Mesenchymal stem cell (in vitro differentiated cells and primary cell): ENCODE data around the gene KRTAP4-9.
"Not testable (repeated sequence)": the region's sequence is repeated elsewhere in the genome, so short reads cannot be mapped to it uniquely, and the experiment has no call there.

ENCODE experiments used
- DNase-seq: peaks from one replicate; pipeline ENCODE4 v3.0.0-alpha.2; 2013
- H2AFZ ChIP-seq: one replicate; pipeline ENCODE4 v1.6.1; 2013; ENCODE audit warnings: low read depth, mild to moderate bottlenecking, control low read depth, inconsistent platforms, low read length, moderate library complexity
- H2AK5ac ChIP-seq: 2 replicates; pipeline ENCODE4 v1.6.1; 2013; ENCODE audit warnings: low read length, moderate library complexity, mild to moderate bottlenecking, inconsistent platforms; ENCODE audit not compliant: severe bottlenecking
- H2BK120ac ChIP-seq: one replicate; pipeline ENCODE4 v1.6.1; 2013; ENCODE audit warnings: low read depth, mild to moderate bottlenecking, inconsistent platforms, low read length, moderate library complexity
- H2BK12ac ChIP-seq, 2 experiments: one replicate each; pipeline ENCODE4 v1.6.1; 2013; ENCODE audit warnings: inconsistent platforms in 2 of 2, low read length in 2 of 2, mild to moderate bottlenecking in 2 of 2, moderate library complexity in 2 of 2, control low read depth in 1 of 2
- H2BK15ac ChIP-seq: one replicate; pipeline ENCODE4 v1.6.1; 2013; ENCODE audit warnings: mild to moderate bottlenecking, low read depth, inconsistent platforms; ENCODE audit not compliant: poor library complexity, severe bottlenecking
- H2BK5ac ChIP-seq: 2 replicates; pipeline ENCODE4 v1.6.1; 2013; ENCODE audit warnings: low read depth, mild to moderate bottlenecking, low read length, control low read depth, inconsistent platforms; ENCODE audit not compliant: poor library complexity, severe bottlenecking
- H3K14ac ChIP-seq, 2 experiments: one replicate each; pipeline ENCODE4 v1.6.1; 2013; ENCODE audit warnings: inconsistent platforms in 2 of 2, low read length in 2 of 2, control low read depth in 1 of 2, mild to moderate bottlenecking in 1 of 2, moderate library complexity in 1 of 2
- H3K18ac ChIP-seq, 2 experiments: one replicate each; pipeline ENCODE4 v1.6.1; 2013; ENCODE audit warnings: inconsistent platforms in 2 of 2, low read length in 2 of 2, control low read depth in 1 of 2, low read depth in 1 of 2, mild to moderate bottlenecking in 1 of 2
- H3K23ac ChIP-seq, 2 experiments: one replicate each; pipeline ENCODE4 v1.6.1; 2013; ENCODE audit warnings: inconsistent platforms in 2 of 2, low read length in 2 of 2, mild to moderate bottlenecking in 2 of 2, moderate library complexity in 2 of 2, control low read depth in 1 of 2
- H3K27ac ChIP-seq: 2 replicates; pipeline ENCODE4 v1.5.1; 2013; ENCODE audit warnings: mild to moderate bottlenecking, moderate library complexity, low read length, control low read depth, inconsistent platforms; ENCODE audit not compliant: poor library complexity, severe bottlenecking
- H3K27me3 ChIP-seq, 2 experiments: 2 replicates each; pipeline versions ENCODE4 v1.6.1 to v1.7.0; 2013; ENCODE audit warnings: low read length in 2 of 2, mild to moderate bottlenecking in 2 of 2, moderate library complexity in 2 of 2, control low read depth in 1 of 2, inconsistent platforms in 1 of 2; ENCODE audit not compliant: control insufficient read depth in 1 of 2, insufficient read depth in 1 of 2
- H3K36me3 ChIP-seq, 2 experiments: 2 replicates each; pipeline versions ENCODE4 v1.6.1 to v1.7.0; 2013; ENCODE audit warnings: low read length in 2 of 2, control low read depth in 1 of 2, inconsistent platforms in 1 of 2, low read depth in 1 of 2, mild to moderate bottlenecking in 1 of 2; ENCODE audit not compliant: insufficient read depth in 2 of 2, control insufficient read depth in 1 of 2
- H3K4ac ChIP-seq, 2 experiments: one replicate each; pipeline ENCODE4 v1.6.1; 2013; ENCODE audit warnings: inconsistent platforms in 2 of 2, low read length in 2 of 2, mild to moderate bottlenecking in 2 of 2, moderate library complexity in 2 of 2, control low read depth in 1 of 2, low read depth in 1 of 2
- H3K4me1 ChIP-seq: 2 replicates; pipeline ENCODE4 v1.6.1; 2013; ENCODE audit warnings: low read depth, low read length, control low read depth; ENCODE audit not compliant: control insufficient read depth, insufficient read depth
- H3K4me2 ChIP-seq: 2 replicates; pipeline ENCODE4 v1.6.1; 2013; ENCODE audit warnings: low read length, mild to moderate bottlenecking, inconsistent platforms; ENCODE audit not compliant: poor library complexity, severe bottlenecking
- H3K4me3 ChIP-seq, 2 experiments: 2 replicates each; pipeline versions ENCODE4 v1.5.1 to v1.7.0; 2013; ENCODE audit warnings: low read length in 2 of 2, mild to moderate bottlenecking in 2 of 2, control low read depth in 1 of 2, low read depth in 1 of 2; ENCODE audit not compliant: insufficient read depth in 1 of 2
- H3K79me1 ChIP-seq: replicated peaks from 2 replicates; pipeline ENCODE4 v1.6.1; 2013; ENCODE audit warnings: mild to moderate bottlenecking, control low read depth, low read length, inconsistent platforms; ENCODE audit not compliant: poor library complexity, severe bottlenecking
- H3K9ac ChIP-seq: 2 replicates; pipeline ENCODE4 v1.7.0; 2013; ENCODE audit warnings: mild to moderate bottlenecking, low read length, moderate library complexity
- H3K9me3 ChIP-seq: 2 replicates; pipeline ENCODE4 v1.7.0; 2013; ENCODE audit warnings: mild to moderate bottlenecking, low read length; ENCODE audit not compliant: control insufficient read depth
- H4K8ac ChIP-seq: one replicate; pipeline ENCODE4 v1.6.1; 2013; ENCODE audit warnings: inconsistent platforms, mild to moderate bottlenecking, low read length, moderate library complexity
- H4K91ac ChIP-seq: one replicate; pipeline ENCODE4 v1.6.1; 2013; ENCODE audit warnings: mild to moderate bottlenecking, low read length, inconsistent platforms
- WGBS: methylation state at CpG from one replicate; pipeline ENCODE4 v1.1.7; 2013; ENCODE audit warnings: mixed read lengths; 5-methylcytosine and 5-hydroxymethylcytosine counted together

KRTAP4-9 gene

DNA sequence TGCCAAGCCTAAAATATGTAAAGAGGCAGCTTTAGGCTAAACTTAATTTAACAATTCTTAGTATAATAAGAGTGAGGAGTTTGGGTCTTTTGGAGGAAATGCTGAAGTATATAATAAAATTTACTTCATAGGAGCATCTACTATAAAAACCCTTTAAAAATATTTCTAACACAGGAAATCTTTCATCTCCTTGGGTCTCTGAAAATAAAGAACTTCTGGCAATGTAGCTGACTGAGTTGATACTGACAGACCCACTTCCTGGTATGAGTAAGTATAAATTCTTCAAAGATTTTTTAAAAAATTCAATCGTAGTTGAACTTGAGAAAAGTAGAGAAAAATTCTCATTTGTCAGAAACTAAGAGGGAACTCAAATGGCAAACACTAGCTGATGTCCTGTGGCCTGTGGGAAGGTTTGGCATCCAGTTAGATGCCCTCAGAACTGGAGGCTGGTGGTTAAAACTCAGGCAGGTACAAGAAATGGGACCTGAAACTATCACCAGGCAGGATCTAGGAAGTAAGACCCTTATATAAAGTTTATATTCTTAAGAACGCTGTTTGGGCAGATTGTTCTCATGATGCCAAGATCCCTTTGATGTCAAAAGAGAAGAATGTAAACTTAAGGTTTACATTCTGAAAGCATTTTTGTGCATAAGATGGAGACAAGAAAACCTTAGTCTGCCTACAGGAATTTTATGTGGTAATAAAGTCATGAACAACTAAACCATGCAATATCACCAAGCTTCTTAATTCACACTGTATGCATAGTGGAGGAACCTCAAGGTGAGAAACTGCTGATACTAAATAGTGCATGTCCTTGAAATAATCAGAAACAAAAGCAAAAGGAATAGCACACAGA, 28.9 kb downstream of the KRTAP4-9 start:
- H3K4me2 ChIP-seq = no peak overlapping the region
- no peak overlapping the region for H2BK5ac ChIP-seq
- no peak overlapping the region for H4K91ac ChIP-seq
- no peak overlapping the region for H3K4ac ChIP-seq
- no peaks in the 10 kb centered on the region for H3K27me3 ChIP-seq
- no peak overlapping the region for H2BK12ac ChIP-seq
- H4K8ac ChIP-seq = no peak overlapping the region
- H3K14ac ChIP-seq = no peak overlapping the region
- DNase-seq = no peak
- no peak overlapping the region for H3K18ac ChIP-seq
- H3K4me1 ChIP-seq = no peaks in the 10 kb centered on the region
- H3K9ac ChIP-seq = no peak overlapping the region
- no peak overlapping the region for H3K27ac ChIP-seq
- no peaks in the 10 kb centered on the region for H3K79me1 ChIP-seq
- H2BK15ac ChIP-seq = no peak overlapping the region
- H3K9me3 ChIP-seq = peaks cover 5% of the 10 kb centered on the region
- H2AK5ac ChIP-seq = no peak overlapping the region
- H3K36me3 ChIP-seq = no peaks in the 10 kb centered on the region
- H3K4me3 ChIP-seq = no peak overlapping the region
- no peak overlapping the region for H3K23ac ChIP-seq
- no peak overlapping the region for H2BK120ac ChIP-seq
- 94% methylated on average over 2 of the region's 2 CpGs for WGBS
- no peak overlapping the region for H2AFZ ChIP-seq

DNA sequence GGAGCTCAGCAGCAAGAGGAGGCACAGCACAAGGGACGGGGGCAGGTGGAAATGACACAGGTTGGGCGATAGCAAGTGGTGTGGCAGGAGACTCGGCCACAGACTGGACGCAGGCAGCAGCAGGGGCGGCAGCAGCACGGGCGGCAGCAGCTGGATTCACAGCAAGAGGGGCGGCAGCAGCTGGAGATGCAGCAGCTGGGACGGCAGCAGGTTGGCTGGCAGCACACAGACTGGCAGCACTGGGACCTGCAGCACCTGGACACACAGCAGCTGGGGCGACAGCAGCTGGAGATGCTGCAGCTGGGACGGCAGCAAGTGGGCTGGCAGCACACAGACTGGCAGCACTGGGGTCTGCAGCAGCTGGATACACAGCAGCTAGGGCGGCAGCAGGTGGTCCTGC, 34.7 kb downstream of the KRTAP4-9 start:
- Histone ChIP-seq H3K9me3 (peaks cover 23% of the 10 kb centered on the region), H2BK15ac (peak overlapping the region; percentile 52), H3K4me3 (peak overlapping the region in 1 of 2 experiments; percentile 39), H2AK5ac (peak overlapping the region; percentile 31), H4K91ac (peak overlapping the region; percentile 18)
- not testable (repeated sequence) for H2BK5ac ChIP-seq, H3K27me3 ChIP-seq, H3K18ac ChIP-seq, DNase-seq, H3K4me1 ChIP-seq, H2AFZ ChIP-seq, H3K23ac ChIP-seq, H3K4me2 ChIP-seq, H3K9ac ChIP-seq, H3K27ac ChIP-seq, H2BK120ac ChIP-seq, H3K14ac ChIP-seq, H4K8ac ChIP-seq, H3K36me3 ChIP-seq, H2BK12ac ChIP-seq, H3K79me1 ChIP-seq, H3K4ac ChIP-seq
- 90% methylated on average over 12 of the region's 12 CpGs for WGBS

DNA sequence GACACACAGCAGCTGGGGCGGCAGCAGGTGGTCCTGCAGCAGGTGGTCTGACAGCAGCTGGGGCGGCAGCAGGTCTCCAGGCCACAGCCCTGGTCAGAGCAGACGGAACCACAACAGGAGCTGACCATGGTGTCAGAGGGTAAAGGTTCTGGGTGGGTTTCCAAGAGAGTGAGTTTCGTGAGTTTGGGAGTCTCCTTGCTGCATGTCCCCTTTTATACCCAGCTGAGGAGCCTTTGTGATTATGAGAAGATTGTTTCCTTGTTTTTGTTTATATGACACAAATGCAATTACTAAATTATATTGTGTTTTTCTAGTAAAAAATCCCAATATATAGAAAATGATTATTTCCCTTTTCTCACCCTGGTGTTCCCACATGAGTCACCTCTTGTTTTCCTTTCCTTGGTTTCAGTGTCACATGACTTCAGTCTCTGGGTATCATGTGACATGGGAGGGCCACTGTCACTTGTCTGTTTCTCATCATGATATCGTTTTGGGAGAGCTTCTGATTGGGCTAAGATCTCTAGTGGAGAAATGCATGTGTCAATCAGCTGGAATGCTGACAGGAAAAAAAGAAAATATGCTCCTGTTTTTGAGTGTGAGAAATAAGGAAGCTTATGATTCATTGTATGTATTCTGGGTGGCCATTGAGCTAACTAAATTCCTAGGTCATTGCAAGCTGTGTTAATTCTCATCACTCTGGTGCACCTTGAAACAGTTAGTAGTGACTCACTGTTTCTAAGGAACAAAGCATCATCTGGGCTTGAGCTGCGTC, 35.4 kb downstream of the KRTAP4-9 start, which contains the start of gene KRTAP4-6:
KRTAP4-6 (minus strand) TSS at position 185 of the 772 bp plus-strand sequence; CDS start at position 128, 57 bp downstream.
- H3K9me3 ChIP-seq = peaks cover 23% of the 10 kb centered on the region
- peak within 1 kb of the TSS in 1 of 2 experiments; percentile 39 for H3K4me3 ChIP-seq
- peak within 1 kb of the TSS; percentile 18 for H4K91ac ChIP-seq
- no peak within 1 kb of the TSS for H2BK12ac ChIP-seq
- H2BK5ac ChIP-seq = peak within 1 kb of the TSS; percentile 92
- H3K4me2 ChIP-seq = no peak within 1 kb of the TSS
- peak within 1 kb of the TSS; percentile 96 for H3K27ac ChIP-seq
- 84% methylated on average over 5 of the region's 6 CpGs for WGBS
- no peak within 1 kb of the TSS for H3K4ac ChIP-seq
- H3K4me1 ChIP-seq = peaks cover 8% of the 10 kb centered on the region
- H2AK5ac ChIP-seq = peak within 1 kb of the TSS; percentile 72
- no peak within 1 kb of the TSS for H3K18ac ChIP-seq
- H3K27me3 ChIP-seq = no peaks in the 10 kb centered on the region
- no peaks in the 10 kb centered on the region for H3K79me1 ChIP-seq
- H2AFZ ChIP-seq = no peak within 1 kb of the TSS
- H2BK15ac ChIP-seq = peak within 1 kb of the TSS; percentile 52
- DNase-seq = peak; percentile 9
- no peak within 1 kb of the TSS for H2BK120ac ChIP-seq
- no peak within 1 kb of the TSS for H3K9ac ChIP-seq
- no peak within 1 kb of the TSS for H4K8ac ChIP-seq
- H3K36me3 ChIP-seq = peaks cover 0 to 6% of the 10 kb centered on the region in 2 experiments
- H3K14ac ChIP-seq = no peak within 1 kb of the TSS
- no peak within 1 kb of the TSS for H3K23ac ChIP-seq

DNA sequence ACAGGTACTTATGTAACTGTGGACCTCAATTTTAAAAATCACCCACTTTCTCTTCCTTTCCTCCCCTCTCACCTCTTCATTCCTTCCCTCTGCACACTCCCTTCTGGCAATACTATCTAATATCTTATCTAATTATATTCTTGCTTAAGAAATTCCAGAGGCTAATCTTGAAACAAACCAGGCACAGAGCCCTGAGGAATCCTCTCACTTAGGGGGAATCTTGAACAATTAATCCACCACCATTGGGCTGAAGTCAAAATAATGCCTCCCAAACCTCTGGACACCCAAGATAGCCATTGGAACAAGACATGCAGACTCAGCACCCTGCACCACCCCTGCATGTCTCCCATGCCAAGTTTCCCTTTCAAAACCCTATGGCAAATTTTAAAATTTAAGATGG, 36.2 kb downstream of the KRTAP4-9 start:
- H3K14ac ChIP-seq = no peak overlapping the region
- H2BK5ac ChIP-seq = peak overlapping the region; percentile 92
- H3K9ac ChIP-seq = no peak overlapping the region
- no peak overlapping the region for H3K4me2 ChIP-seq
- H3K23ac ChIP-seq = no peak overlapping the region
- peak overlapping the region; percentile 87 for H2AK5ac ChIP-seq
- H3K4me3 ChIP-seq = no peak overlapping the region
- peaks cover 23% of the 10 kb centered on the region for H3K9me3 ChIP-seq
- H2BK12ac ChIP-seq = no peak overlapping the region
- H2AFZ ChIP-seq = no peak overlapping the region
- no peak overlapping the region for H4K91ac ChIP-seq
- no peak overlapping the region for H3K18ac ChIP-seq
- no peak overlapping the region for H4K8ac ChIP-seq
- H2BK120ac ChIP-seq = no peak overlapping the region
- no peak overlapping the region for H2BK15ac ChIP-seq
- no peak for DNase-seq
- no peaks in the 10 kb centered on the region for H3K27me3 ChIP-seq
- peaks cover 0 to 6% of the 10 kb centered on the region in 2 experiments for H3K36me3 ChIP-seq
- H3K27ac ChIP-seq = peak overlapping the region; percentile 96
- H3K79me1 ChIP-seq = no peaks in the 10 kb centered on the region
- peaks cover 8% of the 10 kb centered on the region for H3K4me1 ChIP-seq
- H3K4ac ChIP-seq = no peak overlapping the region
